Erythroblast (primary cell): ENCODE measurements around the gene SSBP2.

ENCODE experiments used
- GATA1 ChIP-seq: IDR thresholded peaks from 2 replicates; pipeline ENCODE4 v1.6.1; 2011; ENCODE audit warnings: low read depth, mild to moderate bottlenecking, control low read depth, low read length, moderate library complexity
- POLR2A ChIP-seq: IDR thresholded peaks from 2 replicates; pipeline ENCODE4 v1.6.1; 2011; ENCODE audit warnings: mild to moderate bottlenecking, low read length

GRCh38 chr5:81429985-81430384 lies 320.9 kb downstream of the SSBP2 start:
- TF ChIP-seq POLR2A: no peak
- TF ChIP-seq GATA1: no peak
